HCT116 (cell line): ENCODE results near the gene GUCA1C. TPM values are rescaled to one million over a fixed set of nuclear protein-coding genes. Genes with fewer than 3 reads are reported as not detected.

Source experiments
- ATAC-seq: fragments of 200-7000 bp; cut with Tn5 transposase; 2 replicates; pipeline ENCODE4 v1.9.1; 2020; ENCODE audit warnings: mild to moderate bottlenecking, moderate library complexity
- BruUV-seq: library from RNA; stranded (reverse); fragments of 400-500 nt; replicated peaks from 2 replicates; lab custom pipeline; 2021; lab: Mats Ljungman, UMichigan
- CTCF ChIA-PET: fragments of 300-600 bp; sonication (Branson Sonifier 250); formaldehyde crosslinking; loops from one replicate; lab custom pipeline; 2021; ENCODE audit warnings: antibody characterized with exemption; lab: Charles Lee
- POLR2A ChIA-PET: fragments of 300-600, 350-600 bp; sonication (Branson Sonifier 250); formaldehyde crosslinking; loops from one replicate; lab custom pipeline; 2021; ENCODE audit warnings: antibody characterized with exemption; lab: Charles Lee
- RAD21 ChIA-PET, 2 experiments: fragments of 300-600 bp; sonication (Branson Sonifier 250); formaldehyde crosslinking; loops; one replicate each; lab custom pipeline; 2023; ENCODE audit warnings: low total read pairs in 2 of 2; ENCODE audit not compliant: uncharacterized antibody in 2 of 2, unreplicated experiment in 2 of 2, low non-redundant PET in 1 of 2; lab: Charles Lee
- DNase-seq: peaks from one replicate; pipeline ENCODE4 v3.0.0-alpha.2; 2010; ENCODE audit warnings: low read depth, low spot score
- H2AFZ ChIP-seq: fragments of 200-600 bp; shearing (Covaris generic), sonication (generic); 2 replicates; pipeline ENCODE4 v1.6.1; 2017; ENCODE audit warnings: low read depth, mixed run types, mixed read lengths, antibody characterized with exemption, low read length; ENCODE audit not compliant: poor library complexity, severe bottlenecking
- H3K27ac ChIP-seq: 2 replicates; pipeline ENCODE4 v1.5.1; 2012; ENCODE audit warnings: low read depth, low read length
- H3K27me3 ChIP-seq: fragments of 200-600 bp; sonication (generic); 2 replicates; pipeline ENCODE4 v1.6.1; 2016; ENCODE audit warnings: mixed run types, low read length, mixed read lengths; ENCODE audit not compliant: insufficient read depth
- H3K36me3 ChIP-seq, 2 experiments: fragments of 200-500 bp in 1 of 2; fragments of 200-600 bp in 1 of 2; sonication (Bioruptor generic) in 1 of 2; sonication (generic) in 1 of 2; 2 replicates each; pipeline versions ENCODE4 v1.5.1 to v1.6.1; 2014 to 2016; ENCODE audit warnings: low read length in 2 of 2, inconsistent platforms in 1 of 2, mixed read lengths in 1 of 2, mixed run types in 1 of 2; ENCODE audit not compliant: insufficient read depth in 2 of 2, control insufficient read depth in 1 of 2
- H3K4me1 ChIP-seq, 2 experiments: fragments of 200-600 bp in 1 of 2; sonication (generic) in 1 of 2; 2 replicates each; pipeline versions ENCODE4 v1.5.1 to v1.6.1; 2012 to 2017; ENCODE audit warnings: low read length in 2 of 2, inconsistent platforms in 1 of 2, mild to moderate bottlenecking in 1 of 2, mixed read lengths in 1 of 2, mixed run types in 1 of 2, moderate library complexity in 1 of 2; ENCODE audit not compliant: insufficient read depth in 2 of 2, control insufficient read depth in 1 of 2
- H3K4me2 ChIP-seq: fragments of 200-600 bp; sonication (generic); 2 replicates; pipeline ENCODE4 v1.6.1; 2017; ENCODE audit warnings: mixed run types, low read length, mixed read lengths
- H3K4me3 ChIP-seq, 2 experiments: fragments of 200-600 bp in 1 of 2; sonication (generic) in 1 of 2; replicated peaks in 1 of 2; 2 replicates each; pipeline ENCODE4 v1.5.1; 2011 to 2016; ENCODE audit warnings: low read length in 2 of 2, control low read depth in 1 of 2, low read depth in 1 of 2, mild to moderate bottlenecking in 1 of 2, mixed read lengths in 1 of 2, mixed run types in 1 of 2
- H3K79me2 ChIP-seq: fragments of 200-600 bp; sonication (generic); 2 replicates; pipeline ENCODE4 v1.6.1; 2017; ENCODE audit warnings: mild to moderate bottlenecking, mixed run types, low read length, moderate library complexity, mixed read lengths; ENCODE audit not compliant: insufficient read depth
- H3K9ac ChIP-seq: fragments of 200-600 bp; sonication (generic); 2 replicates; pipeline ENCODE4 v1.6.1; 2016; ENCODE audit warnings: low read length, mixed read lengths
- H3K9me2 ChIP-seq: fragments of 200-600 bp; sonication (generic), shearing (Covaris generic); 2 replicates; pipeline ENCODE4 v1.6.1; 2017; ENCODE audit warnings: mixed run types, mild to moderate bottlenecking, moderate library complexity; ENCODE audit not compliant: insufficient read depth
- H3K9me3 ChIP-seq, 2 experiments: fragments of 200-500 bp in 1 of 2; fragments of 200-600 bp in 1 of 2; sonication (Bioruptor generic) in 1 of 2; sonication (generic) in 1 of 2; 2 replicates each; pipeline ENCODE4 v1.6.1; 2014 to 2017; ENCODE audit warnings: low read length in 2 of 2, mixed read lengths in 2 of 2, inconsistent platforms in 1 of 2, low read depth in 1 of 2, mild to moderate bottlenecking in 1 of 2, mixed run types in 1 of 2, moderate library complexity in 1 of 2; ENCODE audit not compliant: control insufficient read depth in 1 of 2, insufficient read depth in 1 of 2
- H4K20me1 ChIP-seq: fragments of 200-600 bp; sonication (generic), shearing (Covaris generic); 2 replicates; pipeline ENCODE4 v1.6.1; 2017; ENCODE audit warnings: mixed run types, mild to moderate bottlenecking, moderate library complexity; ENCODE audit not compliant: insufficient read depth
- CEBPB ChIP-seq: IDR thresholded peaks from 2 replicates; pipeline ENCODE4 v1.6.1; 2012; ENCODE audit warnings: low read depth
- EGR1 ChIP-seq: IDR thresholded peaks from 2 replicates; pipeline ENCODE4 v1.6.1; 2012; ENCODE audit warnings: low read depth
- ELF1 ChIP-seq: IDR thresholded peaks from 2 replicates; pipeline ENCODE4 v1.6.1; 2012; ENCODE audit warnings: low read depth, borderline replicate concordance
- EZH2 ChIP-seq: fragments of 200-600 bp; sonication (generic); IDR thresholded peaks from 2 replicates; pipeline ENCODE4 v1.6.1; 2017; ENCODE audit warnings: antibody characterized with exemption, mixed run types
- JUND ChIP-seq: IDR thresholded peaks from 2 replicates; pipeline ENCODE4 v1.6.1; 2012
- POLR2AphosphoS5 ChIP-seq: IDR thresholded peaks from 2 replicates; pipeline ENCODE4 v1.6.1; 2011; ENCODE audit warnings: mild to moderate bottlenecking, low read depth, low read length, moderate library complexity
- RAD21 ChIP-seq: IDR thresholded peaks from 2 replicates; pipeline ENCODE4 v1.6.1; 2012; ENCODE audit warnings: low read depth, mild to moderate bottlenecking
- SRF ChIP-seq: IDR thresholded peaks from 2 replicates; pipeline ENCODE4 v1.6.1; 2012; ENCODE audit warnings: low read depth
- intact Hi-C: fragments of 100-400 bp; cut with micrococcal nuclease; formaldehyde crosslinking; loops from 2 replicates; pipeline ENCODE4 v1.10.0; 2022
- total RNA-seq: library from RNA; stranded (reverse); gene quantifications from one replicate; pipeline ENCODE4 v1.2.1, GENCODE V29; 2021; ENCODE audit not compliant: unreplicated experiment
- TF ChIP-seq, protein P1 (sequence below): IDR thresholded peaks from 2 replicates; pipeline ENCODE4 v1.6.1; 2012
- TF ChIP-seq, protein P2 (sequence below): IDR thresholded peaks from 2 replicates; pipeline ENCODE4 v1.6.1; 2011; ENCODE audit warnings: mild to moderate bottlenecking, low read length, moderate library complexity; ENCODE audit not compliant: insufficient replicate concordance; ENCODE audit errors: extremely low read depth

The GUCA1C gene
- total RNA-seq, 1 experiment from 2014 or later = not detected

DNA sequence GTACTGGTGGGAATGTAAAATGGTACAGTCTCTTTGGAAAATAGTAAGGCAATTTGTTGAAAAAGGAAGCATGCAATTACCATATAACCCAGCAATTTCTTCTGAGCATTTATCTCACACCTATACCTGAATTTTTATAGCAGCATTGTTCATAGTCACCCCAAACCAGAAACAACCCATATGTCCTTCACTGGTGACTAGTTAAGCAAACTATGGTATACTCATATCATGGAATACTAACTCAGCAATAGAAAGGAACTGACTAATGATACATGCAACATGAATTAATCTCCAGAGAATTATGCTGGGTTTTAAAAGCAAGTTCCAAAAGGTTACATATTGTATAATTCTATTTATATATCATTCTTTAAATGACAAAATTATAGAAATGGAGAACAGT, 70.9 kb downstream of the GUCA1C start:
- ChIA-PET CTCF (no interaction called here), RAD21 (no interaction called here), POLR2A (no interaction called here)
- DNase-seq (no peak), ATAC-seq (no peak)
- Histone ChIP-seq H4K20me1 (no peaks in the 10 kb centered on the region), H3K27me3 (no peaks in the 10 kb centered on the region), H3K4me2 (no peak overlapping the region), H3K4me1 (no peaks in the 10 kb centered on the region), H3K79me2 (no peaks in the 10 kb centered on the region), H3K27ac (no peak overlapping the region), H3K9me3 (no peaks in the 10 kb centered on the region), H3K9ac (no peak overlapping the region), H2AFZ (no peak overlapping the region), H3K36me3 (no peaks in the 10 kb centered on the region), H3K4me3 (no peak overlapping the region), H3K9me2 (no peaks in the 10 kb centered on the region)
- TF ChIP-seq JUND = no peak
- no peak for TF ChIP-seq EZH2
- TF ChIP-seq ELF1 = no peak
- TF ChIP-seq EGR1 = no peak
- no peak for TF ChIP-seq CEBPB
- no peak for TF ChIP-seq RAD21
- TF ChIP-seq POLR2AphosphoS5 = no peak
- intact Hi-C loops = no loop called here
- no TSS peak for BruUV-seq

DNA sequence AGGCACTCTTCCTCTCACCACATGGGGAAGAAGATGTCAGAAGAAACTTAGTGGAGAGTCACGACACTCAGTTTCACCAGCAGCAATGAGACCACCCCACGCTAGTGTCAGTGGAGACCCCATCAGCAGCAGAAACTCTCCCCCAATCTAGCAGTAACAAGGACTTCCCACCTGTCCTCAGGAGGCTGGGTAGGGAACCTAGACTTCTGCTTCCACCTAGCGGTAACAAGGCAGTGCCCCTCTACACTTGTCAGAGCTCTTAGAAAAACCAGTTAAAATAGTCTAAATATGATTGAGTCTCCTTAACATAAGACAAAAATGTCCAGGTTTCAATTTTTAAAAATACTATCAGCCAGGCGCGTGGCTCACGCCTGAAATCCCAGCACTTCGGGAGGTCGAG, 73.8 kb downstream of the GUCA1C start:
- Histone ChIP-seq H3K27ac (no peak overlapping the region), H2AFZ (no peak overlapping the region), H3K9me2 (no peaks in the 10 kb centered on the region), H3K9ac (no peak overlapping the region), H3K36me3 (no peaks in the 10 kb centered on the region), H3K9me3 (no peaks in the 10 kb centered on the region), H3K4me3 (no peak overlapping the region), H4K20me1 (no peaks in the 10 kb centered on the region), H3K4me2 (no peak overlapping the region), H3K27me3 (no peaks in the 10 kb centered on the region; the same call in 1 of the 2 replicates), H3K79me2 (no peaks in the 10 kb centered on the region), H3K4me1 (no peaks in the 10 kb centered on the region)
- ChIA-PET RAD21 (no interaction called here), POLR2A (no interaction called here), CTCF (no interaction called here)
- TF ChIP-seq, protein P1, sequence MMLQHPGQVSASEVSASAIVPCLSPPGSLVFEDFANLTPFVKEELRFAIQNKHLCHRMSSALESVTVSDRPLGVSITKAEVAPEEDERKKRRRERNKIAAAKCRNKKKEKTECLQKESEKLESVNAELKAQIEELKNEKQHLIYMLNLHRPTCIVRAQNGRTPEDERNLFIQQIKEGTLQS = no peak
- TF ChIP-seq SRF (no peak), JUND (no peak), RAD21 (no peak)
- TF ChIP-seq, protein P2, sequence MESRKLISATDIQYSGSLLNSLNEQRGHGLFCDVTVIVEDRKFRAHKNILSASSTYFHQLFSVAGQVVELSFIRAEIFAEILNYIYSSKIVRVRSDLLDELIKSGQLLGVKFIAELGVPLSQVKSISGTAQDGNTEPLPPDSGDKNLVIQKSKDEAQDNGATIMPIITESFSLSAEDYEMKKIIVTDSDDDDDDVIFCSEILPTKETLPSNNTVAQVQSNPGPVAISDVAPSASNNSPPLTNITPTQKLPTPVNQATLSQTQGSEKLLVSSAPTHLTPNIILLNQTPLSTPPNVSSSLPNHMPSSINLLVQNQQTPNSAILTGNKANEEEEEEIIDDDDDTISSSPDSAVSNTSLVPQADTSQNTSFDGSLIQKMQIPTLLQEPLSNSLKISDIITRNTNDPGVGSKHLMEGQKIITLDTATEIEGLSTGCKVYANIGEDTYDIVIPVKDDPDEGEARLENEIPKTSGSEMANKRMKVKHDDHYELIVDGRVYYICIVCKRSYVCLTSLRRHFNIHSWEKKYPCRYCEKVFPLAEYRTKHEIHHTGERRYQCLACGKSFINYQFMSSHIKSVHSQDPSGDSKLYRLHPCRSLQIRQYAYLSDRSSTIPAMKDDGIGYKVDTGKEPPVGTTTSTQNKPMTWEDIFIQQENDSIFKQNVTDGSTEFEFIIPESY = no peak
- intact Hi-C loops = no loop called here
- ATAC-seq = no peak
- DNase-seq = no peak
- no TSS peak for BruUV-seq
